Measurements from ENCODE around the gene FYN. TPM values are rescaled to one million over a fixed set of nuclear protein-coding genes. Genes with fewer than 3 reads are reported as not detected.

FYN gene
- total RNA-seq, 1 donor from 2014 or later: 121 TPM

DNA sequence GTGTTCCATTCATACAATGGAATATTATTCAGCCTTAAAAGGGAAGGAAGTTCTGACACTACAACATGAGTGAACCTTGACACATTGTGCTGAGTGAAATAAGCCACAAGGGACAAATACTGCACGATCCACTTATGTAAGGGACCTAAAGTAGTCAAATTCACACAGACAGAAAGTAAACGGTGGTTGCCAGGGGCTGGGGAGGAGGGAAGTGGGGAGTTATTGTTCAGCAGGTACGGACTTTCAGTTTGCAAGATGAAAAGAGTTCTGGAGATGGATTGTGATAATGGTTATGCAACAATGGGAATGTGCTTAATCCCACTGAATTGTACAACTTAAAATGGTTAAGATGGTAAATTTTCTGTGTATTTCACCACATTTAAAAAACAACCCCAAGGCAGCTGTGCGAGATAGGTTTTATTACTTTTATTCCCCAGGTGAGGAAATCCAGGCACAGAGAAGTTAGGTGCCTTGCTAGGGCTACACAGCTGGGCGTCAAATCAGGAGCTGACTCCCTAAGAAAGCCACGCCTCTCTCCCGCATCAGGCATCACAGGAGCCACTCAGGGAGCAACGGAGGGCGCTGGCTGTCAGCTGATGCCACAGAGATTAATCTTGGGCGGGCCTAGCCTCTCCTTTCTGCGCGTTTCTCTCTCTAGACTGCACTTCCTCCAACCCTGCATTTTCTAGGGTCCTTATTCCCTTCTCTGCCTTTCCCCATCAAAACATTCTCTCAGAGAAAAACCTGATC is 258.2 kb downstream of the FYN start:
- no peak for DNase-seq (ENCODE audit: extremely low spot score, unreplicated experiment)
- no peak overlapping the region for H3K27ac Mint-ChIP-seq (ENCODE audit: unreplicated experiment)

DNA sequence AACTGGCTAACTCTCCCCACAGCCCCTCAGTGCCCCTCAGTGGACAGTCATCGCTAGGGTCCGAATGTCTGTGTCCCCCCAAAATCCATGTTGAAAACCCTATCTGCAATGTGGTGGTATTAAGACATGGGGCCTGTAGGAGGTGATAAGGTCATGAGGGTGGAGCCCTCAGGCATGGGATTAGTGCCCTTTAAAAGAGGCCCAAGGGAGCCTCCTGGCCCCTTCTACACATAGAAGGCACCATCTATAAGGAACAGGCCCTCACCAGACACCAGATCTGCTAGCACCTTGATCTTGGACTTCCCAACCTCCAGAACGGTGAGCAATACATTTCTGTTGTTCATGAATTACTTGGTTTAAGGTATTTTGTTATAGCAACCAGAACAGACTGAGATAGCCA is 260.9 kb downstream of the FYN start:
- Mint-ChIP-seq H3K9me3 (ENCODE audit: unreplicated experiment) (peaks cover 3% of the 10 kb centered on the region), H3K36me3 (ENCODE audit: unreplicated experiment) (no peaks in the 10 kb centered on the region), H3K4me3 (ENCODE audit: unreplicated experiment) (no peak overlapping the region), H3K27ac (ENCODE audit: unreplicated experiment) (no peak overlapping the region), H3K4me1 (ENCODE audit: unreplicated experiment) (no peaks in the 10 kb centered on the region), H3K27me3 (ENCODE audit: unreplicated experiment) (no peaks in the 10 kb centered on the region)
- no peak for DNase-seq (ENCODE audit: extremely low spot score, unreplicated experiment)
- no peak for TF ChIP-seq CTCF (IDR thresholded peaks at IDR 0.05)

More for the DNA sequence above, 258.2 kb downstream of the FYN start:
- H3K4me1 Mint-ChIP-seq (ENCODE audit: unreplicated experiment): no peaks in the 10 kb centered on the region
- peaks cover 3% of the 10 kb centered on the region for H3K9me3 Mint-ChIP-seq (ENCODE audit: unreplicated experiment)
- H3K27me3 Mint-ChIP-seq (ENCODE audit: unreplicated experiment): no peaks in the 10 kb centered on the region
- no peaks in the 10 kb centered on the region for H3K36me3 Mint-ChIP-seq (ENCODE audit: unreplicated experiment)
- H3K4me3 Mint-ChIP-seq (ENCODE audit: unreplicated experiment): no peak overlapping the region
- no peak for TF ChIP-seq CTCF (IDR thresholded peaks at IDR 0.05)

DNA sequence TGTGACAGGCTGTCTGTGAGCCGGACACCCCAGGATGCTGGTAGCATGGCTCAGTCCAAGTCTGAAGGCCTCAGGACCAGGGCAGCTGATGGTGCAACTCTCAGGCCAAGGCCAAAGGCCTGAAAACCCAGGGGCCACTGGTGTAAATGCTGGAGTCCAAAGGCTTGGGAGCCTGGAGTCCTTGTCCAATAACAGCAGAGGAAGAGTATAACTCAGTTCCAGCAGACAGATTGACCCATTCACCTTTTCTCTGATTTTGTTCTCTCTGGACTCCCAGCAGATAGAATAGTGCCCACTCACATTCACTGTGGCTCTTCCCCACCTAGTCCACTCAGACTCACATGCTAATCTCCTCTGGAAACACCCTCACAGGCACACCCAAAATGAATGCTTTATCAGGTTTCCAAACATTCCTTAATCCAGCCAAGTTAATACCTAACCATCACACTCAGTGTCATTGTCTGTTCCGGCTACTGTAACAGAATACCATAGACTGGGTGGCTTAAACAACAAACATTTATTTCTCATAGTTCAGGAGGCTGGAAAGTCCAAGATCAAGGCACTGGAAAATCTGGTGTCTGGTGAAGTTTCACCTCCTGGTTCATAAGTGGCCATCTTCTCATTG is 262.6 kb downstream of the FYN start:
- peaks cover 3% of the 10 kb centered on the region for H3K9me3 Mint-ChIP-seq (ENCODE audit: unreplicated experiment)
- H3K36me3 Mint-ChIP-seq (ENCODE audit: unreplicated experiment): no peaks in the 10 kb centered on the region
- peaks cover 11% of the 10 kb centered on the region for H3K4me1 Mint-ChIP-seq (ENCODE audit: unreplicated experiment)
- no peak for TF ChIP-seq CTCF (IDR thresholded peaks at IDR 0.05)
- no peaks in the 10 kb centered on the region for H3K27me3 Mint-ChIP-seq (ENCODE audit: unreplicated experiment)
- no peak for DNase-seq (ENCODE audit: extremely low spot score, unreplicated experiment)
- H3K27ac Mint-ChIP-seq (ENCODE audit: unreplicated experiment): no peak overlapping the region
- no peak overlapping the region for H3K4me3 Mint-ChIP-seq (ENCODE audit: unreplicated experiment)

Other genes starting within 250 kb of the FYN start
- not detected in 2 replicates for gene CCN6, start 180.7 kb upstream of the FYN start, total RNA-seq
- 27.2 and 27.6 TPM in 2 replicates for gene TUBE1, start 214.0 kb upstream of the FYN start, total RNA-seq
- 27.5 and 29.2 TPM in 2 replicates for gene FAM229B, start 214.1 kb upstream of the FYN start, total RNA-seq